Superior temporal gyrus (tissue), 1 donor: ENCODE measurements around the gene ERF.

Source experiments
- DNase-seq: peaks from one replicate; pipeline ENCODE4 v3.0.0-alpha.2; 2016; ENCODE audit errors: extremely low spot score

ERF gene

GRCh38 chr19:42242069-42242511 is 12.8 kb downstream of the ERF start:
- no peak for DNase-seq

GRCh38 chr19:42241279-42241678 is 13.6 kb downstream of the ERF start:
- DNase-seq: no peak

GRCh38 chr19:42239544-42240220 is 15.2 kb downstream of the ERF start:
- no peak for DNase-seq

GRCh38 chr19:42235181-42235580 is 19.7 kb downstream of the ERF start:
- no peak for DNase-seq

- no peak for DNase-seq
Measured at GRCh38 chr19:42234364-42234763, 20.6 kb downstream of the ERF start.

- DNase-seq: no peak
Measured at GRCh38 chr19:42233678-42234292, 21.1 kb downstream of the ERF start.

- DNase-seq: no peak
Measured at GRCh38 chr19:42233106-42233505, 21.8 kb downstream of the ERF start.

- DNase-seq: no peak
Measured at GRCh38 chr19:42232435-42232834, 22.5 kb downstream of the ERF start.

GRCh38 chr19:42230571-42230970 is 24.4 kb downstream of the ERF start:
- DNase-seq: no peak

- DNase-seq: no peak
Measured at GRCh38 chr19:42229855-42230351, 25.0 kb downstream of the ERF start.

GRCh38 chr19:42229301-42229854 is 25.6 kb downstream of the ERF start:
- DNase-seq: no peak

- no peak for DNase-seq
Measured at GRCh38 chr19:42228641-42229040, 26.3 kb downstream of the ERF start.

- no peak for DNase-seq
Measured at GRCh38 chr19:42226886-42227285, 28.0 kb downstream of the ERF start.

- no peak for DNase-seq
Measured at GRCh38 chr19:42225718-42226292, 29.1 kb downstream of the ERF start.

GRCh38 chr19:42224940-42225717 is 29.8 kb downstream of the ERF start:
- DNase-seq: no peak

GRCh38 chr19:42220751-42221097 is 34.2 kb downstream of the ERF start:
- DNase-seq: no peak

- DNase-seq: peak; percentile 98
Measured at GRCh38 chr19:42219812-42220750, 34.8 kb downstream of the ERF start, which contains the start of gene ZNF526. TSS of gene ZNF526 (plus strand) at chr19:42220312. CDS start at chr19:42224404, 4,092 bp downstream.

GRCh38 chr19:42217520-42218437 is 37.1 kb downstream of the ERF start, which contains the start of gene DEDD2:
TSS of gene DEDD2 (minus strand) at chr19:42217677. CDS start at chr19:42217007, 670 bp downstream.
- peak; percentile 96 for DNase-seq
